ENCODE measurements around the gene EMC8. TPM values are rescaled to one million over a fixed set of nuclear protein-coding genes. Genes with fewer than 3 reads are reported as not detected.

Gene EMC8
- total and polyA plus RNA-seq, 2 of the 8 experiments (the other 6 are each of a cell fraction or from before 2014, with no cell fraction given) = 52.2 to 69.7 TPM

GRCh38 chr16:85785927-85786326, 13.4 kb downstream of the EMC8 start (continued):
- TF ChIP-seq CHD7 (IDR thresholded peaks at IDR 0.05; ENCODE audit: insufficient replicate concordance, low read length) (no peak), HDAC6 (IDR thresholded peaks at IDR 0.05; ENCODE audit: low read depth, low read length) (no peak), GABPA (IDR thresholded peaks at IDR 0.05; ENCODE audit: borderline replicate concordance, insufficient read depth, low read length) (no peak), RFX5 (IDR thresholded peaks at IDR 0.05; ENCODE audit: borderline replicate concordance, low read depth, low read length) (no peak), CREB1 (IDR thresholded peaks at IDR 0.05) (no peak), BACH1 (IDR thresholded peaks at IDR 0.05; ENCODE audit: low read length) (no peak), GTF2F1 (IDR thresholded peaks at IDR 0.05; ENCODE audit: borderline replicate concordance, low read depth, low read length) (no peak), SP4 (IDR thresholded peaks at IDR 0.05; ENCODE audit: low read length) (no peak), ATF2 (IDR thresholded peaks at IDR 0.05; ENCODE audit: low read length) (no peak)

Data from H1 (cell line).